ENCODE results near the gene SH3BGRL3.
"Not testable (repeated sequence)": the region's sequence is repeated elsewhere in the genome, so short reads cannot be mapped to it uniquely, and the experiment has no call there.

SH3BGRL3 gene

GRCh38 chr1:26328597-26328996 lies 48.7 kb downstream of the SH3BGRL3 start:
- no peak for DNase-seq (ENCODE audit: low read depth)
- no peak overlapping the region for H3K4me3 ChIP-seq (replicated peaks; ENCODE audit: low read depth, low read length)
- TF ChIP-seq CTCF (IDR thresholded peaks at IDR 0.05; ENCODE audit: low read length, missing control alignments): no peak

GRCh38 chr1:26329380-26329779 lies 49.5 kb downstream of the SH3BGRL3 start:
- not testable (repeated sequence) for H3K4me3 ChIP-seq (replicated peaks; ENCODE audit: low read depth, low read length)

GRCh38 chr1:26330276-26330675 lies 50.4 kb downstream of the SH3BGRL3 start:
- DNase-seq (ENCODE audit: low read depth): no peak
- H3K4me3 ChIP-seq (replicated peaks; ENCODE audit: low read depth, low read length): no peak overlapping the region
- no peak for TF ChIP-seq CTCF (IDR thresholded peaks at IDR 0.05; ENCODE audit: low read length, missing control alignments)

More at GRCh38 chr1:26329380-26329779, 49.5 kb downstream of the SH3BGRL3 start:
- DNase-seq (ENCODE audit: low read depth): not testable (repeated sequence)
